Measurements from ENCODE around the gene NUSAP1.
"Not testable (repeated sequence)": the region's sequence is repeated elsewhere in the genome, so short reads cannot be mapped to it uniquely, and the experiment has no call there.

Gene NUSAP1

DNA sequence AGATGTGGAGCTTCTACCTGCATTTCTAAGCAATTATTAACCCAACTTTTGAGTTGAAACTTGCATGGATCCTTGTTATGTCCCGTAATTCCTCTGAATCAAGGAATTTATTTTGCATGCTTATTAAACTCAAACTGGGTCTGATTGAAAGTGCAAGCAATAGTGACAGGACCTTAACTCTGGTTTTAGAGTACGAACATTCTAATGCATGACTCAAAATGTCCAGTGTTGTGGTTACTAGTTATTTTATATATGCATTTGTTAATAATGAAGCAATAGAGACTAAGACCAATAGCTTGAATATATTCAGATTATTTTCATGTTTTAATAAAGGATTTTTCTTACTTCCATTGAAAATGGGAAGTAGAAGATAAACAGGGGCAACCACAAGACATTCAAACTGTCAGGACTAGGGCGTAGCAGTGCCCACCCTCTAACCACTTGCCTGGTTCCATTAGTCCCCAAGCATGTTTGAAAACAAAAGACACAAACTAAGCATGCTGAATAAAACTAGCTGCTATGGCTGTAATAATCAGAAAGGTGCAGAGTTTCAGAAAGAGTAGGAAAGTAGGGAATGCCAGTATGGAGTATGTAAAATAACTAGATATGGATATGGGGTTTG is 28.4 kb upstream of the NUSAP1 start:
- peak overlapping the region in 1 of 2 donors; percentile 52 for H3K27ac Mint-ChIP-seq
- H3K4me3 Mint-ChIP-seq = no peak overlapping the region
- ATAC-seq (replicated peaks) (no peak), DNase-seq (no peak)
- H3K36me3 Mint-ChIP-seq (ENCODE audit: insufficient read depth) = no peaks in the 10 kb centered on the region
- no peaks in the 10 kb centered on the region for H3K9me3 Mint-ChIP-seq
- H3K4me1 Mint-ChIP-seq (ENCODE audit: low read depth in 2 of 2) = peaks cover 0 to 21% of the 10 kb centered on the region in 2 donors
- no peaks in the 10 kb centered on the region for H3K27me3 Mint-ChIP-seq

DNA sequence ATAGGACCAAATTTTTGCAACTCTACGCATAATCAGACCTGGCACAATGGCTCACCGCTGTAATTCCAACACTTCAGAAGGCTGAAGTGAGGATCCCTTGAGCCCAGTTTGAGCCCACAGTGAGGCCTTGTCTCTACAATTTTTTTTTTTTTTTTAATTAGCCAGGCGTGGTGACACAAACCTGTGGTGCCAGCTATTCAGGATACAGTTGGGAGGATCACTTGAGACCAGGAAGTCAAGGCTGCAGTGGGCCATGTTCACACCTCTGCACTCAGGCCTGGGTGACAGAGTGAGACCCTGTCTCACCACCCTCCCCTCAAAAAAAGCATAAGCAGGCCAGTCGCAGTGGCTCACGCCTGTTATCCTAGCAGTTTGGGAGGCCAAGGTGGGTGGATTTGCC is 25.0 kb upstream of the NUSAP1 start:
- Mint-ChIP-seq H3K4me1 (ENCODE audit: low read depth in 2 of 2) (peaks cover 0 to 2% of the 10 kb centered on the region in 2 donors), H3K4me3 (no peak overlapping the region), H3K9me3 (no peaks in the 10 kb centered on the region), H3K27ac (no peak overlapping the region), H3K36me3 (ENCODE audit: insufficient read depth) (peaks cover 9% of the 10 kb centered on the region), H3K27me3 (no peaks in the 10 kb centered on the region)
- DNase-seq (no peak), ATAC-seq (replicated peaks) (no peak)

DNA sequence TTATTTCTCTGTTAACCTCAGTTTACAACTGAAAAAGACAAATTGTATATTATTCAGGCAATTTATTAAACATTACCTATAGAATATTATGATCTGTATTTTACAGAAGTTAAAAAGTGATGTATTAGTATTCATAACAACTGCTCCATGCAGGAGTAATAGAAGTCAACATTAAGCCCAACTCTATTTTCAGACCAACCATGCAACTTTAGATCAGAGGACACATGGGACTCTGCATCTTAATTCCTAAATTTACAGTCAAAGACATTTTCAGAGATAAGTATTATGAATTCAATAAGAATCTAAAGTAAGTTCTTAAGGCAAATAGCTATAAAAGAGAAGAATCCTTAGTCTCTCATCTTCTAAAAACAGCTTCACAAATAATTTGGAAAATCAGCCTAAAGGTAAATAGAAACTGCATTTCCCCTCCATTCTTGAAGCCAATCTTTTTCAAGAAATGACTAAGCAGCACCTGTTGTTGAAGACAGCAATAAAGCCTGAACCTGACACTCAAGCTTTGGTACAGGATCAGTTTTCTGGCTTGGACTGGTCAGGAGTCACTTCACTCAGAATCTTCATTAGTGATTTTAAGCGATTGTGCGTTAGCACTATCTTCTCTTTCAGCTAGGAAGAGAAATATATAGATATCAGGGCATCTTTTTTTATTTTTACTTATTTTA is 23.3 kb upstream of the NUSAP1 start:
- Mint-ChIP-seq H3K27me3 (no peaks in the 10 kb centered on the region), H3K4me3 (no peak overlapping the region), H3K4me1 (ENCODE audit: low read depth in 2 of 2) (no peaks in the 10 kb centered on the region), H3K36me3 (ENCODE audit: insufficient read depth) (peaks cover 9% of the 10 kb centered on the region), H3K9me3 (no peaks in the 10 kb centered on the region), H3K27ac (no peak overlapping the region)
- DNase-seq (no peak), ATAC-seq (replicated peaks) (no peak)

DNA sequence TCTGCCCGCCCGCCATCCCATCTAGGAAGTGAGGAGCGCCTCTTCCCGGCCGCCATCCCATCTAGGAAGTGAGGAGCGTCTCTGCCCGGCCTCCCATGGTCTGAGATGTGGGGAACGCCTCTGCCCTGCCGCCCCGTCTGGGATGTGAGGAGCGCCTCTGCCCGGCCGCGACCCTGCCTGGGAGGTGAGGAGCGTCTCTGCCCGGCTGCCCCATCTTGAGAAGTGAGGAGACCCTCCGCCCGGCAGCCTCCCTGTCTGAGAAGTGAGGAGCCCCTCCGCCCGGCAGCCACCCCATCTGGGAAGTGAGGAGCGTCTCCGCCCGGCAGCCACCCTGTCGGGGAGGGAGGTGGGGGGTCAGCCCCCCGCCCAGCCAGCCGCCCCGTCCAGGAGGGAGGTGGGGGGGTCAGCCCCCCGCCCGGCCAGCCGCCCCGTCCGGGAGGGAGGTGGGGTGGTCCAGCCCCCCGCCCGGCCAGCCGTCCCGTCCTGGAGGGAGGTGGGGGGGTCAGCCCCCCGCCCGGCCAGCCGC is 11.8 kb upstream of the NUSAP1 start:
- DNase-seq; ATAC-seq (replicated peaks); H3K9me3 Mint-ChIP-seq; H3K27ac Mint-ChIP-seq; H3K36me3 Mint-ChIP-seq (ENCODE audit: insufficient read depth); H3K4me3 Mint-ChIP-seq; H3K27me3 Mint-ChIP-seq; H3K4me1 Mint-ChIP-seq (ENCODE audit: low read depth in 2 of 2): not testable (repeated sequence)

DNA sequence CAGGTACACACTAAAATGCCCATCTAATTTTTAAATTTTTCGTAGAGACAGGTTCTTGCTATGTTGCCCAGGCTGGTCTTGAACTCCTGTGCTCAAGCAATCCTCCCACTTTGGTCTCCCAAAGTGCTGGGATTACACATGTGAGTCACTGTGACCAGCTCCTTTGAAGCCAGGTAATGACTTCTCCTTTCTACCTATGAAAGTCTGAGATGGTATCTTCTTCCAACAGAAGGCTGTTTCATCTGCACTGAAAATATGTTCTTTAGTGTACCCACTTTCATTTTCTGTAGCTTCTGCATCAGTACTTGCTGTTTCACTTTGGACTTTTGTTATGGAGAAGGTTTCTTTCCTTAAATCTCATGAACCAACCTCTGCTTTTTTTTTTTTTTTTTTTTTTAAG is 9.1 kb upstream of the NUSAP1 start:
- H3K4me3 Mint-ChIP-seq = no peak overlapping the region
- no peaks in the 10 kb centered on the region for H3K9me3 Mint-ChIP-seq
- H3K36me3 Mint-ChIP-seq (ENCODE audit: insufficient read depth) = peaks cover 7% of the 10 kb centered on the region
- ATAC-seq (replicated peaks) (no peak), DNase-seq (no peak)
- no peaks in the 10 kb centered on the region for H3K4me1 Mint-ChIP-seq (ENCODE audit: low read depth in 2 of 2)
- no peaks in the 10 kb centered on the region for H3K27me3 Mint-ChIP-seq
- no peak overlapping the region for H3K27ac Mint-ChIP-seq

DNA sequence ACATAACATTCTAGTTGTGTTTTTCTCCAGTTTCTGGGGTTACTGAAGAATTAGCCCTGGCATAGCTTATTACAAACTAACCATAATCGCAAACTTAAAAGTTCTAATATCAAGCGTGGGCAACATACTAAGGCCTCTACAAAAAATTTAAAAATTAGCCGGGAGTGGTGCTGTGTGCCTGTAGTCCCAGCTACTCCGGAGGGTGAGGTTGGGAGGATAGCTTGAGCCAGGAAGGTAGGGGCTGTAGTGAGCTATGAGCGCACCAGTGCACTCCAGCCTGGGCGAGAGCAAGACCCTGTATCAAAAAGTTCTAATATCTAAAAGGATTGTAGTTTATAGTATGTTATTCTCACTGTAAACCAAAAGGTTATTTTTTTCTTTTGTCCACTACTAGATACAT is 1.4 kb upstream of the NUSAP1 start:
- ATAC-seq (replicated peaks) (no peak), DNase-seq (no peak)
- Mint-ChIP-seq H3K36me3 (ENCODE audit: insufficient read depth) (peaks cover 10% of the 10 kb centered on the region), H3K4me1 (ENCODE audit: low read depth in 2 of 2) (peaks cover 18 to 29% of the 10 kb centered on the region in 2 donors), H3K9me3 (no peaks in the 10 kb centered on the region), H3K27me3 (no peaks in the 10 kb centered on the region), H3K27ac (peak overlapping the region; percentile 85 to 92), H3K4me3 (peak overlapping the region; percentile 95 to 97)

DNA sequence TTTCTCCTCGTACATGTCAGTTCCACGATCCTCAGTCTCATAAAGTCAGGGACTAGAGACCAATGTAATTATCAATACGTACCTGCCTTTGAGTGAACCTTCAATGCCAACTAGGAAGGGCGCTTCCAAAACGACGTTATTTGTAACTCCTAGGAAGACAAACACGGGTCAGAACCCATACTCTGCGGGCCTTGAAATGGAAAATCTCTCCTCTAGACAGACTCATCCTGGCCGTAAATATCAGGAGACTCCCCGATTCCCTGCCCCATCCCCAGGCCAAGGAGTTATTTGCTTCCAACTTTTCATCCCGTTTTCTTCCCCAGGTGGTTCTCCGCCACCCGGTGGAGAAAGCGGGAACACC is 868 bp upstream of the NUSAP1 start:
- ATAC-seq (replicated peaks) (no peak), DNase-seq (no peak)
- no peaks in the 10 kb centered on the region for H3K9me3 Mint-ChIP-seq
- peaks cover 19 to 29% of the 10 kb centered on the region in 2 donors for H3K4me1 Mint-ChIP-seq (ENCODE audit: low read depth in 2 of 2)
- peak overlapping the region; percentile 85 to 92 for H3K27ac Mint-ChIP-seq
- H3K27me3 Mint-ChIP-seq = no peaks in the 10 kb centered on the region
- H3K4me3 Mint-ChIP-seq = peak overlapping the region; percentile 95 to 97
- peaks cover 10% of the 10 kb centered on the region for H3K36me3 Mint-ChIP-seq (ENCODE audit: insufficient read depth)

DNA sequence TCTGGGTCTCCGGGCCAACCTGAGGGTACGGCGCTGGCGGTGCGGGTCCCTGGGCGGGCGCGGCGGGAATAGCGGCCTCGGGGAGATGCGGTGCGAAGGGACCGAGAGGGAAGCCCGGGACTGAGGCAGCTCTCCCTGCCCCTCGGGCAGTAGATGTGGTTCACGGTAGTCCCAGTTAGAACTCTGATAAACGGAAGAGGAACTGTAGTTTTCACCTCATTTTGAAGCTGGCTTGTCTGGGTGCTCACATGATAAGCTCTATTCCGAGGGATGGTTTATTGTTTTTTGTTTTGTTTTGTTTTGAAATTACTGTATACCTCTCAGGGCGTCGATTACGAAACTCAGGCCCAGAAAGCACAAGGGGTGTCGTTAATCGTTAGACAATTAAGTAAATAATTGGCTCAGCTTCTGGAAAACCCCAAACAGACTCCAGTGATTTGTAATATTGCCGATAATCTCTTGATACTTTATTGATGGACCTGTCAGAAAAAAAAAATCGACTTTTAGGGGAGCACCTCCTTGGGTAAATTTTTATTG is 413 bp downstream of the NUSAP1 start:
- H3K36me3 Mint-ChIP-seq (ENCODE audit: insufficient read depth) = peaks cover 10% of the 10 kb centered on the region
- peaks cover 22 to 35% of the 10 kb centered on the region in 2 donors for H3K4me1 Mint-ChIP-seq (ENCODE audit: low read depth in 2 of 2)
- H3K27me3 Mint-ChIP-seq = no peaks in the 10 kb centered on the region
- peak overlapping the region; percentile 85 to 92 for H3K27ac Mint-ChIP-seq
- no peaks in the 10 kb centered on the region for H3K9me3 Mint-ChIP-seq
- DNase-seq (no peak), ATAC-seq (replicated peaks) (peak; percentile 15)
- H3K4me3 Mint-ChIP-seq = peak overlapping the region; percentile 95 to 97

DNA sequence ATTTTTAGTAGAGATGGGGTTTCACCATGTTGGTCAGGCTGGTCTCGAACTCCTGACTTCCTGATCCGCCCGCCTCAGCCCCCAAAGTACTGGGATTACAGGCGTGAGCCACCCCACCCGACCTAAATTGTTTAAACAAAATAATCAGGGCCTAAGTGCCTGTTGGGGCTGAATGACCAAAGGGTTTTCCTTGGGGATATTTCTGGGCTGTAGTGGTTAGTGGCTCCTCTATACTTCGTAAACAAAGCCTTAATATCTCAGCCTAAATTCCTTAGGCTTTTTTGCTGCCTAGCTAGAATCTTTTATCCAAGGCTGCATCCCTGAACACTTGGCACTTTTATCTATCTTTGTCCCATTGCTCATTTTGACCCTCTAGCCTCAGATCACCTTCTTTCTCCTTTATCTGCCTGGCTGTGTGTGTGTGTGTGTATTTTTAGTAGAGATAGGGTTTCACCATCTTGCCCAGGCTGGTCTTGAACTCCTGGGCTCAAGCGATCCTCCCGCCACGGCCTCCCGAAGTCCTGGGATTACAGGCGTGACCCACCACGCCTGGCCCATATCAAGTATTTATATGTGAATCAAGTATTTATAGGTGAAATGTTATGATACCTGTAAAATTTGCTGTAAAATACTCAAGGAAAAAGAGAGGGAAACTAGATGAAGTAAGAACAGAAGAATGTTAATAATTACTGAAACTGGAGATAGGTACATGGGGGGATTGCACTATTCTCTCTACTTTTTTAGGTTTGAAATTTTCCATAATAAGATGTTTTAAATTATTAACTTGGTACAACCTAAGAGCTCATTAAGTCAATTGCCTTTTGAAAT is 1.8 kb downstream of the NUSAP1 start:
- no peak for DNase-seq

DNA sequence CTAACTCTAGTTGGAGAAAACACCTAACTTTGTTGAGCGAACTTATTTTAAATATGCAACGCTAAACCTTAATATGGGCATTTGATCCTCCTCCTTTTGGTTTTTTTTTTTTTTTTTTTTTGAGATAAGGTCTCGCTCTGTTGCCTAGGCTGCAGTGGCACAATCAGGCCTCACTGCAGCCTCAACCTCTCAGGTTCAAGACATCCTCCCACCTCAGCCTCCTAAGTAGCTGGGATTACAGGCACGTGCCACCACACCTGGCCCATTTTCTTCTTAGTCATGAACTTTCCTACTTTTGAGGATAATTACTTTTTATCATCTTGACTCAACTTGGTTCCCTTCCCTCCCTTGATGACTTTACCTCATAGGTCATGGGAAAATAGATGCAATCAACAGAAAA is 3.9 kb downstream of the NUSAP1 start:
- DNase-seq (no peak), ATAC-seq (replicated peaks) (no peak)
- Mint-ChIP-seq H3K27me3 (no peaks in the 10 kb centered on the region), H3K4me3 (peak overlapping the region in 1 of 2 donors; percentile 41), H3K4me1 (ENCODE audit: low read depth in 2 of 2) (peaks cover 20 to 32% of the 10 kb centered on the region in 2 donors), H3K9me3 (no peaks in the 10 kb centered on the region), H3K27ac (peak overlapping the region in 1 of 2 donors; percentile 80), H3K36me3 (ENCODE audit: insufficient read depth) (peaks cover 11% of the 10 kb centered on the region)

More for the DNA sequence above, 1.8 kb downstream of the NUSAP1 start:
- H3K4me1 Mint-ChIP-seq (ENCODE audit: low read depth in 2 of 2) = peaks cover 22 to 35% of the 10 kb centered on the region in 2 donors
- no peaks in the 10 kb centered on the region for H3K27me3 Mint-ChIP-seq
- peaks cover 10% of the 10 kb centered on the region for H3K36me3 Mint-ChIP-seq (ENCODE audit: insufficient read depth)
- peak overlapping the region; percentile 95 to 97 for H3K4me3 Mint-ChIP-seq
- no peaks in the 10 kb centered on the region for H3K9me3 Mint-ChIP-seq
- peak overlapping the region; percentile 85 to 92 for H3K27ac Mint-ChIP-seq
- no peak for ATAC-seq (replicated peaks)

DNA sequence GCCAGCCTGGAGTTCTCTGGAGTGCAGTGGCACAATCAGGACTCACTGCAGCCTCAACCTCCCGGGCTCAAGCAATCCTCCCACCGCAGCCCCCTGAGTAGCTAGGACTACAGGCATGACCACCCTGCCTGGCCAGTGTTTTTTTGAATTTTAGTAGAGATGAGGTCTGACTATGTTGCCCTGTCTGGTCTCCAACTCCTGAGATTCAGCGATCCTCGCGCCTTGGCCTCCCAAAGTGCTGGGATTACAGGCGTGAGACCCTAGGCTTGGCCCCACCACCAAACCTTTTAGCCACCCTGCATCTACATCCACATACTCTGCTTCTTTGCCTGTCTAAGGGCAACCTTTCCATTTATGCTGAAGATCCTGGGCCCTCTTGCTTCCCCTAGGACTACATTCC is 4.4 kb downstream of the NUSAP1 start:
- Mint-ChIP-seq H3K4me3 (peak overlapping the region in 1 of 2 donors; percentile 4), H3K4me1 (ENCODE audit: low read depth in 2 of 2) (peaks cover 15 to 27% of the 10 kb centered on the region in 2 donors), H3K27ac (no peak overlapping the region), H3K9me3 (no peaks in the 10 kb centered on the region), H3K36me3 (ENCODE audit: insufficient read depth) (peaks cover 11% of the 10 kb centered on the region), H3K27me3 (no peaks in the 10 kb centered on the region)
- ATAC-seq (replicated peaks) (no peak), DNase-seq (no peak)

DNA sequence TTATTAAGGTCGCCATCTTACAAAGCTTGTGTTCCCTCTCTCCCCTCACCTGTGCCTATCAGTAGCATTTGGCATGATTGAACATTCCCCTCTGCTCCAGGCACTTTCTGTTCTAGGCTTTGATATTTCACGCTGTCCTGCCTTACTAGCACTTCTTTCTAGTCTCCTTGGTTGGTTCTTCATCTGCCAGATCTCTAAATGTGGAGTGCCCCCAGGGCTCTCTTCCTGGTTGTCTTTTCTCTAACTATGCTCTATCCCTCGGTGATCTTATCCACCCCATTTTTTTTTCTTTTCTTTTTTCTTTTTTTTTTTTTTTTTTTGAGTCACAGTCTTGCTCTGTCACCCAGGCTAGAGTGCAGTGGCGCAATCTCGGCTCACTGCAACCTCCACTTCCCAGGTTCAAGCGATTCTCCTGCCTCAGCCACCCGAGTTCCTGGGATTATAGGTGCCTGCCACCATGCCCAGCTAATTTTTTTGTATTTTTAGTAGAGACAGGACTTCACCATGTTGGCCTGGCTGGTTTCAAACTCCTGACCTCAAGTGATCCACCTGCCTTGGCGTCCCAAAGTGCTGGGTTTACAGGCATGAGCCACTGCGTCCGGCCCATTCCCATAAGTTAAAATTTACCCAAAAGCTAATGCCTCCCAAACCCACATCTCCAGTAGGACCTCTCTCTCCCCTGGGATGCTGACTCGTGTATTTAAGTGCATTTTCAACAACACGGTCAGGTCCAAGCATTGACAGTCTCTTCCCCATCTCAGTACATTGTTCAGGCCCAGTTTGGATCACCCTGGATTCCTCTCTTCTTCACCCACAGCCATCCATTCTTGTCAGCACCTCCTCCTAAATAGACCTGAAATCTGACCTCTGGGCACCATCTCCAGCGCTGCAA is 5.2 kb downstream of the NUSAP1 start:
- H3K27me3 Mint-ChIP-seq = no peaks in the 10 kb centered on the region
- no peak for DNase-seq
- peaks cover 4% of the 10 kb centered on the region for H3K36me3 Mint-ChIP-seq (ENCODE audit: insufficient read depth)
- no peaks in the 10 kb centered on the region for H3K9me3 Mint-ChIP-seq
- peaks cover 10 to 24% of the 10 kb centered on the region in 2 donors for H3K4me1 Mint-ChIP-seq (ENCODE audit: low read depth in 2 of 2)
- peak overlapping the region in 1 of 2 donors; percentile 4 for H3K4me3 Mint-ChIP-seq
- no peak for ATAC-seq (replicated peaks)
- H3K27ac Mint-ChIP-seq = peak overlapping the region in 1 of 2 donors; percentile 14
